H1 (cell line): ENCODE measurements around the gene FBN2. TPM values are rescaled to one million over a fixed set of nuclear protein-coding genes. Genes with fewer than 3 reads are reported as not detected.

Experiments used
- CTCF ChIA-PET: fragments of 300-600 bp; sonication (Branson Sonifier 250); formaldehyde crosslinking; loops from one replicate; lab custom pipeline; 2021; ENCODE audit not compliant: partially characterized antibody; lab: Charles Lee
- POLR2A ChIA-PET: fragments of 300-600 bp; sonication (Branson Sonifier 250); formaldehyde crosslinking; loops from one replicate; lab custom pipeline; 2021; ENCODE audit warnings: inconsistent platforms; ENCODE audit not compliant: partially characterized antibody; lab: Charles Lee
- DNase-seq, 2 experiments: peaks; one replicate each; pipeline versions ENCODE4 v3.0.0 to v3.0.0-alpha.2; 2010 to 2022; ENCODE audit warnings: low spot score in 2 of 2, low read depth in 1 of 2, mixed read lengths in 1 of 2
- FAIRE-seq: peaks from 2 replicates; lab custom pipeline; 2011; peaks lifted over from hg19 to GRCh38; lab: Jason Lieb, UNC
- H2AFZ ChIP-seq: 2 replicates; pipeline ENCODE4 v1.8.1; 2012; ENCODE audit warnings: low read length, inconsistent platforms
- H2AK5ac ChIP-seq: 2 replicates; pipeline ENCODE4 v1.6.1; 2013; ENCODE audit warnings: low read depth, low read length
- H2BK120ac ChIP-seq: replicated peaks from 2 replicates; pipeline ENCODE3; 2013; ENCODE audit warnings: low read depth, low read length, inconsistent platforms
- H2BK12ac ChIP-seq: 2 replicates; pipeline ENCODE4 v1.6.1; 2013; ENCODE audit warnings: low read depth, low read length
- H2BK15ac ChIP-seq: 2 replicates; pipeline ENCODE4 v1.6.1; 2013; ENCODE audit warnings: low read length
- H2BK20ac ChIP-seq: 2 replicates; pipeline ENCODE4 v1.6.1; 2013; ENCODE audit warnings: low read length
- H2BK5ac ChIP-seq: 2 replicates; pipeline ENCODE4 v1.6.1; 2013; ENCODE audit warnings: low read depth, low read length
- H3K14ac ChIP-seq: 2 replicates; pipeline ENCODE4 v1.6.1; 2013; ENCODE audit warnings: inconsistent platforms; ENCODE audit not compliant: insufficient read length
- H3K18ac ChIP-seq: 2 replicates; pipeline ENCODE4 v1.6.1; 2013; ENCODE audit warnings: low read length; ENCODE audit errors: extremely low read depth
- H3K23ac ChIP-seq: 2 replicates; pipeline ENCODE4 v1.6.1; 2013; ENCODE audit warnings: inconsistent platforms; ENCODE audit not compliant: insufficient read length
- H3K23me2 ChIP-seq: 2 replicates; pipeline ENCODE4 v1.6.1; 2013; ENCODE audit warnings: low read depth, low read length
- H3K27ac ChIP-seq: 2 replicates; pipeline ENCODE4 v1.6.1; 2011; ENCODE audit warnings: low read depth, low read length, inconsistent platforms
- H3K27me3 ChIP-seq, 4 experiments: replicated peaks in 1 of 4; 1 replicate in 1 of 4; 2 replicates in 3 of 4; pipeline versions ENCODE4 v1.6.1 to v1.8.1; 2011 to 2013; ENCODE audit warnings: low read length in 3 of 4, mild to moderate bottlenecking in 3 of 4, inconsistent platforms in 2 of 4, mixed read lengths in 2 of 4, moderate library complexity in 1 of 4; ENCODE audit not compliant: control insufficient read depth in 3 of 4, insufficient read depth in 3 of 4; ENCODE audit errors: extremely low read depth in 1 of 4
- H3K36me3 ChIP-seq, 4 experiments: 2 replicates each; pipeline versions ENCODE4 v1.6.1 to v1.8.1; 2011 to 2013; ENCODE audit warnings: mild to moderate bottlenecking in 4 of 4, low read length in 3 of 4, moderate library complexity in 2 of 4, control low read depth in 1 of 4, inconsistent platforms in 1 of 4; ENCODE audit not compliant: insufficient read depth in 4 of 4, control insufficient read depth in 2 of 4
- H3K4ac ChIP-seq: replicated peaks from 2 replicates; pipeline ENCODE3; 2013; ENCODE audit warnings: low read length, low read depth, mixed read lengths, inconsistent platforms; ENCODE audit not compliant: insufficient read length
- H3K4me1 ChIP-seq, 4 experiments: replicated peaks in 1 of 4; 1 replicate in 1 of 4; 2 replicates in 3 of 4; pipeline versions ENCODE4 v1.6.1 to v1.8.1; 2011 to 2013; ENCODE audit warnings: low read length in 3 of 4, inconsistent platforms in 2 of 4, mixed read lengths in 1 of 4; ENCODE audit not compliant: insufficient read depth in 4 of 4, control insufficient read depth in 3 of 4
- H3K4me2 ChIP-seq, 2 experiments: 2 replicates each; pipeline versions ENCODE4 v1.6.1 to v1.8.1; 2011 to 2013; ENCODE audit warnings: low read depth in 2 of 2, low read length in 2 of 2, control low read depth in 1 of 2, inconsistent platforms in 1 of 2, mild to moderate bottlenecking in 1 of 2; ENCODE audit not compliant: insufficient read depth in 1 of 2
- H3K4me3 ChIP-seq, 4 experiments: fragments of 200-600, 300-600 bp in 1 of 4; sonication (generic), shearing (Covaris generic), sonication (Bioruptor Twin) in 1 of 4; 2 replicates each; pipeline versions ENCODE4 v1.5.1 to v1.8.1; 2011 to 2016; ENCODE audit warnings: low read length in 4 of 4, low read depth in 3 of 4, control low read depth in 2 of 4, inconsistent platforms in 2 of 4, mild to moderate bottlenecking in 2 of 4, mixed read lengths in 1 of 4, moderate library complexity in 1 of 4; ENCODE audit not compliant: insufficient read depth in 2 of 4; ENCODE audit errors: extremely low read depth in 1 of 4
- H3K56ac ChIP-seq: replicated peaks from 2 replicates; pipeline ENCODE3; 2013; ENCODE audit warnings: low read depth, mild to moderate bottlenecking, mixed read lengths, low read length, inconsistent platforms; ENCODE audit not compliant: insufficient read length
- H3K79me1 ChIP-seq: 2 replicates; pipeline ENCODE4 v1.6.1; 2013; ENCODE audit warnings: low read depth, low read length, control low read depth
- H3K79me2 ChIP-seq, 2 experiments: 2 replicates each; pipeline versions ENCODE4 v1.6.1 to v1.8.1; 2012 to 2013; ENCODE audit warnings: low read length in 2 of 2, mild to moderate bottlenecking in 2 of 2, inconsistent platforms in 1 of 2; ENCODE audit not compliant: insufficient read depth in 2 of 2, control insufficient read depth in 1 of 2
- H3K9ac ChIP-seq, 4 experiments: replicated peaks in 1 of 4; 1 replicate in 1 of 4; 2 replicates in 3 of 4; pipeline versions ENCODE4 v1.6.1 to v1.8.1; 2011 to 2013; ENCODE audit warnings: low read depth in 3 of 4, low read length in 3 of 4, control low read depth in 2 of 4, mild to moderate bottlenecking in 2 of 4, moderate library complexity in 2 of 4, inconsistent platforms in 1 of 4; ENCODE audit errors: extremely low read depth in 1 of 4
- H3K9me3 ChIP-seq, 2 experiments: 2 replicates each; pipeline versions ENCODE4 v1.6.1 to v1.8.1; 2012 to 2013; ENCODE audit warnings: mild to moderate bottlenecking in 2 of 2, moderate library complexity in 2 of 2, control low read depth in 1 of 2, inconsistent platforms in 1 of 2, low read depth in 1 of 2, low read length in 1 of 2, mixed read lengths in 1 of 2; ENCODE audit not compliant: insufficient read depth in 2 of 2
- H4K20me1 ChIP-seq, 2 experiments: replicated peaks in 1 of 2; 2 replicates each; pipeline versions ENCODE3 to v1.8.1; 2011 to 2013; ENCODE audit warnings: inconsistent platforms in 2 of 2, low read length in 2 of 2, mild to moderate bottlenecking in 1 of 2; ENCODE audit not compliant: insufficient read depth in 2 of 2, control insufficient read depth in 1 of 2
- H4K5ac ChIP-seq: 2 replicates; pipeline ENCODE4 v1.6.1; 2013; ENCODE audit warnings: low read length, low read depth, mixed read lengths, inconsistent platforms; ENCODE audit not compliant: insufficient read length
- H4K8ac ChIP-seq: 2 replicates; pipeline ENCODE4 v1.8.0; 2013; ENCODE audit warnings: mild to moderate bottlenecking, moderate library complexity, low read length, inconsistent platforms; ENCODE audit not compliant: insufficient read depth; ENCODE audit errors: extremely low read depth
- H4K91ac ChIP-seq: replicated peaks from 2 replicates; pipeline ENCODE3; 2013; ENCODE audit warnings: low read length, mixed read lengths, inconsistent platforms; ENCODE audit not compliant: insufficient read length
- BCL11A ChIP-seq, 2 experiments: IDR thresholded peaks; one replicate each; pipeline ENCODE4 v1.6.1; 2011; ENCODE audit warnings: low read depth in 2 of 2, low read length in 2 of 2, mild to moderate bottlenecking in 2 of 2
- BRCA1 ChIP-seq: IDR thresholded peaks from 2 replicates; pipeline ENCODE4 v1.6.1; 2012; ENCODE audit warnings: low read depth, low read length, improper control_type of control experiment
- CBX8 ChIP-seq: fragments of 300-800, 300-1000 bp; sonication (generic); IDR thresholded peaks from 2 replicates; pipeline ENCODE4 v1.7.1; 2016; ENCODE audit warnings: low read depth, low read length, borderline replicate concordance
- CREB1 ChIP-seq: IDR thresholded peaks from 2 replicates; pipeline ENCODE4 v1.6.1; 2012; ENCODE audit warnings: inconsistent platforms
- CTBP2 ChIP-seq: IDR thresholded peaks from 2 replicates; pipeline ENCODE4 v1.7.0; 2011; ENCODE audit warnings: borderline replicate concordance, mild to moderate bottlenecking, moderate library complexity, mixed read lengths, low read length; ENCODE audit not compliant: insufficient read depth, insufficient read length
- E2F6 ChIP-seq: IDR thresholded peaks from 2 replicates; pipeline ENCODE4 v1.6.1; 2012; ENCODE audit warnings: inconsistent platforms
- KDM1A ChIP-seq: fragments of 200-600, 300-600 bp; sonication (generic); IDR thresholded peaks from 2 replicates; pipeline ENCODE4 v1.7.1; 2016; ENCODE audit warnings: mild to moderate bottlenecking, low read length, borderline replicate concordance
- PHF8 ChIP-seq: fragments of 200-600 bp; sonication (generic); conservative IDR thresholded peaks from 2 replicates; pipeline ENCODE4 v1.7.1; 2012; ENCODE audit warnings: low read depth, mild to moderate bottlenecking, inconsistent platforms, low read length, moderate library complexity
- SAP30 ChIP-seq: fragments of 300-600 bp; sonication (generic); IDR thresholded peaks from 2 replicates; pipeline ENCODE4 v1.7.1; 2012; ENCODE audit warnings: low read length, moderate library complexity, mild to moderate bottlenecking, inconsistent platforms; ENCODE audit not compliant: insufficient read depth, insufficient replicate concordance
- TAF1 ChIP-seq: IDR thresholded peaks from 2 replicates; pipeline ENCODE4 v1.6.1; 2011; ENCODE audit warnings: mild to moderate bottlenecking, low read depth, low read length
- TEAD4 ChIP-seq: IDR thresholded peaks from 2 replicates; pipeline ENCODE4 v1.6.1; 2012; ENCODE audit warnings: low read depth, low read length, inconsistent platforms, mixed read lengths
- USF2 ChIP-seq: IDR thresholded peaks from 2 replicates; pipeline ENCODE4 v1.6.1; 2011; ENCODE audit warnings: low read length, improper control_type of control experiment
- WGBS, 2 experiments: shearing (Covaris generic) in 1 of 2; methylation state at CpG; one replicate each; pipeline versions ENCODE4 v1.1.6 to v1.1.7; 2013 to 2015; ENCODE audit warnings: low lambda C conversion rate in 2 of 2, mixed read lengths in 2 of 2, inconsistent platforms in 1 of 2, low coverage in 1 of 2, missing lambda C conversion rate in 1 of 2; ENCODE audit not compliant: insufficient replicate concordance in 2 of 2, insufficient coverage in 1 of 2, insufficient read length in 1 of 2; ENCODE audit errors: extremely low coverage in 1 of 2, missing lambda C conversion rate in 1 of 2; 5-methylcytosine and 5-hydroxymethylcytosine counted together
- polyA plus RNA-seq, 7 experiments: library from polyadenylated mRNA; depleted of rRNA in 3 of 7; stranded (reverse) in 5 of 7; unstranded in 2 of 7; fragments of >200 nt in 5 of 7; fragments of 200-250 nt in 2 of 7; gene quantifications; 1 replicate in 5 of 7; 2 replicates in 1 of 7; 4 replicates in 1 of 7; pipeline versions ENCODE4 v1.2.1 to v1.2.3, GENCODE V29; 2011 to 2013; ENCODE audit warnings: missing spikeins in 2 of 7, mixed read lengths in 2 of 7
- total RNA-seq: library from RNA; stranded (reverse); fragmentation: NEBNext Ultra II Directional; extraction: Animal tissue kit (Norgen Biotek cat#: 25700); gene quantifications from 2 replicates; pipeline ENCODE4 v1.2.1, GENCODE V29; 2021

FBN2 gene
- total and polyA plus RNA-seq, 2 of the 8 experiments (the other 6 are each of a cell fraction or from before 2014, with no cell fraction given) = 14.1 to 16.3 TPM

DNA sequence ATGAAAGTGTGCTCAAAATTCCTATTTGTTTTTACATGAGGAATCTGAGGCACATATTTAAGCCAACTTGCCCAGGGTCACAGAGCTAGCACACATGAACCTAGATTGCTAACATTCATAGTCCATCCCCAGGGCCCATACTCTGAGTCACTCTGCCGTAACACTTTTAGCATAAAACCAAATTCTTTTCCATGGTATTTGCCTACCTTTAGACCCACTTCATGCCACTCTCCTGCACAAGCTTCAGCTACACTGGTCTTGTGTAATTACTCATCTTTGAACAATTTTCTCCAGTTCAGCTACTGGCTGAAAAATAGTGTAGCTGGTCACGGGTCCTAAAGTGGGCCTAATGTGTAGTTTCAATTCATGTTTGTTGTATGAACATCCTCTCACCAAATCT lies 253.8 kb downstream of the FBN2 start:
- CTCF ChIA-PET = no interaction called here
- Histone ChIP-seq H2BK15ac (no peak overlapping the region), H4K20me1 (no peaks in the 10 kb centered on the region), H3K14ac (no peak overlapping the region), H3K9me3 (no peaks in the 10 kb centered on the region), H2BK120ac (no peak overlapping the region), H3K79me2 (no peaks in the 10 kb centered on the region), H3K18ac (no peak overlapping the region), H3K4me2 (no peak overlapping the region), H4K8ac (no peak overlapping the region), H4K5ac (no peak overlapping the region), H4K91ac (no peak overlapping the region), H3K9ac (no peak overlapping the region), H2BK20ac (no peak overlapping the region), H3K4me3 (no peak overlapping the region), H3K23me2 (no peaks in the 10 kb centered on the region), H3K4me1 (no peaks in the 10 kb centered on the region), H3K27me3 (no peaks in the 10 kb centered on the region), H2AFZ (no peak overlapping the region), H3K27ac (no peak overlapping the region), H3K4ac (no peak overlapping the region), H2AK5ac (no peak overlapping the region)
- no peak for FAIRE-seq
- 87% methylated on average over 2 of the region's 2 CpGs; no CpG with 5 or more reads in 1 of the 2 experiments for WGBS, 2 experiments
- DNase-seq = no peak
- TF ChIP-seq KDM1A (no peak), SAP30 (no peak), USF2 (no peak), E2F6 (no peak), PHF8 (no peak), CTBP2 (no peak), CREB1 (no peak), TEAD4 (no peak), TAF1 (no peak), CBX8 (no peak), BRCA1 (no peak), BCL11A (IDR thresholded peaks at IDR 0.05; ENCODE audit: low read depth in 2 of 2, low read length in 2 of 2) (no peak)
- TF ChIP-seq, all 59 proteins: peak for 0
- POLR2A ChIA-PET = no interaction called here
- Histone ChIP-seq H2BK5ac (no peak overlapping the region), H3K36me3 (peaks cover 0 to 2% (median 0%) of the 10 kb centered on the region in 4 experiments; a peak in 3 of 8 replicates), H3K23ac (no peak overlapping the region), H3K79me1 (no peaks in the 10 kb centered on the region), H2BK12ac (no peak overlapping the region), H3K56ac (no peak overlapping the region)
